Keratinocyte (primary cell): ENCODE measurements around the gene SERPINB1. TPM values are rescaled to one million over a fixed set of nuclear protein-coding genes. Genes with fewer than 3 reads are reported as not detected.

Experiments used
- DNase-seq: peaks from one replicate; pipeline ENCODE4 v3.0.0-alpha.2; 2011; ENCODE audit warnings: low read depth, missing footprints, low spot score
- FAIRE-seq: peaks from 2 replicates; lab custom pipeline; 2011; peaks lifted over from hg19 to GRCh38; lab: Jason Lieb, UNC
- H2AFZ ChIP-seq: 2 replicates; pipeline ENCODE4 v1.6.0; 2012; ENCODE audit warnings: low read length, control low read depth, inconsistent platforms; ENCODE audit not compliant: control insufficient read depth
- H3K27ac ChIP-seq: 2 replicates; pipeline ENCODE4 v1.5.1; 2011; ENCODE audit warnings: low read length; ENCODE audit not compliant: control insufficient read depth, insufficient read depth
- H3K27me3 ChIP-seq: 3 replicates; pipeline ENCODE4 v1.6.0; 2011; ENCODE audit warnings: low read length; ENCODE audit not compliant: control insufficient read depth, insufficient read depth; ENCODE audit errors: extremely low read depth
- H3K36me3 ChIP-seq, 2 experiments: 2 replicates in 1 of 2; 3 replicates in 1 of 2; pipeline ENCODE4 v1.5.1; 2011; ENCODE audit warnings: low read length in 2 of 2, mild to moderate bottlenecking in 1 of 2; ENCODE audit not compliant: control insufficient read depth in 2 of 2, insufficient read depth in 2 of 2; ENCODE audit errors: extremely low read depth in 1 of 2
- H3K4me1 ChIP-seq: 3 replicates; pipeline ENCODE4 v1.5.1; 2011; ENCODE audit warnings: low read length; ENCODE audit not compliant: control insufficient read depth, insufficient read depth; ENCODE audit errors: extremely low read depth
- H3K4me2 ChIP-seq: 3 replicates; pipeline ENCODE4 v1.6.0; 2011; ENCODE audit warnings: low read depth, low read length; ENCODE audit not compliant: control insufficient read depth, insufficient read depth; ENCODE audit errors: extremely low read depth
- H3K4me3 ChIP-seq, 3 experiments: fragments of 200-600 bp in 1 of 3; sonication (generic) in 1 of 3; 2 replicates in 2 of 3; 3 replicates in 1 of 3; pipeline ENCODE4 v1.5.1; 2011 to 2016; ENCODE audit warnings: low read length in 3 of 3, mild to moderate bottlenecking in 3 of 3, control low read depth in 2 of 3, inconsistent platforms in 1 of 3, low read depth in 1 of 3, mixed read lengths in 1 of 3, mixed run types in 1 of 3, moderate library complexity in 1 of 3; ENCODE audit not compliant: control insufficient read depth in 2 of 3, insufficient read depth in 2 of 3; ENCODE audit errors: extremely low read depth in 1 of 3
- H3K79me2 ChIP-seq: 2 replicates; pipeline ENCODE4 v1.6.0; 2012; ENCODE audit warnings: low read length; ENCODE audit not compliant: control insufficient read depth, insufficient read depth
- H3K9ac ChIP-seq: 3 replicates; pipeline ENCODE4 v1.6.0; 2011; ENCODE audit warnings: low read length; ENCODE audit not compliant: control insufficient read depth, insufficient read depth; ENCODE audit errors: extremely low read depth
- H3K9me1 ChIP-seq: 3 replicates; pipeline ENCODE4 v1.6.0; 2011; ENCODE audit warnings: low read length; ENCODE audit not compliant: control insufficient read depth, insufficient read depth; ENCODE audit errors: extremely low read depth
- H3K9me3 ChIP-seq: 2 replicates; pipeline ENCODE4 v1.5.1; 2012; ENCODE audit warnings: low read depth, low read length; ENCODE audit not compliant: control insufficient read depth
- H4K20me1 ChIP-seq: 3 replicates; pipeline ENCODE4 v1.6.0; 2011; ENCODE audit warnings: low read length; ENCODE audit not compliant: control insufficient read depth, insufficient read depth; ENCODE audit errors: extremely low read depth
- CTCF ChIP-seq, 3 experiments: IDR thresholded peaks in 1 of 3; conservative IDR thresholded peaks in 1 of 3; optimal IDR thresholded peaks in 1 of 3; 2 replicates in 2 of 3; 3 replicates in 1 of 3; pipeline versions ENCODE3 to v1.5.1; 2011; ENCODE audit warnings: low read length in 3 of 3, mild to moderate bottlenecking in 3 of 3, moderate library complexity in 2 of 3, control low read depth in 1 of 3, inconsistent platforms in 1 of 3; ENCODE audit not compliant: insufficient read depth in 2 of 3; ENCODE audit errors: extremely low read depth in 1 of 3
- EZH2 ChIP-seq: IDR thresholded peaks from one replicate; pipeline ENCODE4 v1.6.1; 2012; ENCODE audit warnings: inconsistent platforms, mild to moderate bottlenecking, low read length, moderate library complexity
- dilution Hi-C: fragments of 300-500 bp; cut with MboI; formaldehyde crosslinking; loops from one replicate; pipeline ENCODE4 v1.7.0; 2020; ENCODE audit warnings: low sequenced_read_pairs; ENCODE audit not compliant: extremely low pct_ligation_motif_present
- polyA plus RNA-seq, 5 experiments: library from polyadenylated mRNA; depleted of rRNA in 3 of 5; stranded (reverse) in 3 of 5; stranded (forward) in 1 of 5; unstranded in 1 of 5; fragments of >200 nt; gene quantifications; 1 replicate in 1 of 5; 2 replicates in 3 of 5; 3 replicates in 1 of 5; pipeline versions ENCODE4 v1.2.1 to v1.2.3, GENCODE V29; 2011 to 2012; ENCODE audit warnings: missing spikeins in 2 of 5, low read depth in 1 of 5, low replicate concordance in 1 of 5

SERPINB1 gene
- polyA plus RNA-seq, 1 donor (not counting 4 experiments of a cell fraction or from before 2014, with no cell fraction given): 71.9 TPM

DNA sequence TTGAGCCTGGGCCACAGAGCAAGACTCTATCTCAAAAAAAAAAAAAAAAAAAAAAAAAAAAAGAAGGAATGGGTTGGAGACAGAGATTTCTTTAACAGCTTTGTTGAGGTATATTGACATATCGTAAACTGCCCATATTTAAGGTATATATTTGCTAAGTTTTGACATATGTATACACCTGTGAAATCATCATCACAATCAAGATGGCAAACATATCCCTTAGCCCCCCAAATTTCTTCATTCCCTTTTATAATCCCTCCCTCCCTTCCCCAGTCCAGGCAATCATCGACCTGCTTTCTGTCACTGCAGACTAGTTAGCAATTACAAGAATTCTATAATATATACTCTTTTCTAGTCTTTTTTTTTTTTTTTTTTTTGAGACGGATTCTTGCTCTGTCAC is 29.0 kb downstream of the SERPINB1 start:
- FAIRE-seq: no peak
- no peaks in the 10 kb centered on the region for H3K79me2 ChIP-seq
- H4K20me1 ChIP-seq: no peaks in the 10 kb centered on the region
- H3K9me3 ChIP-seq: peaks cover 3% of the 10 kb centered on the region
- TF ChIP-seq EZH2 (no peak), CTCF (optimal IDR thresholded peaks at IDR 0.05 in 1 of 3, IDR thresholded peaks at IDR 0.05 in 1 of 3, conservative IDR thresholded peaks at IDR 0.05 in 1 of 3; ENCODE audit: extremely low read depth in 1 of 3, insufficient read depth in 2 of 3, low read length in 3 of 3) (no peak)
- DNase-seq: no peak
- no peak overlapping the region for H2AFZ ChIP-seq
- H3K36me3 ChIP-seq: no peaks in the 10 kb centered on the region
- no peak overlapping the region for H3K9ac ChIP-seq
- H3K4me2 ChIP-seq: no peak overlapping the region
- no peaks in the 10 kb centered on the region for H3K27me3 ChIP-seq
- H3K4me3 ChIP-seq: no peak overlapping the region
- dilution Hi-C loops: no loop called here
- H3K27ac ChIP-seq: no peak overlapping the region
- peaks cover 28% of the 10 kb centered on the region for H3K4me1 ChIP-seq
- no peaks in the 10 kb centered on the region for H3K9me1 ChIP-seq

DNA sequence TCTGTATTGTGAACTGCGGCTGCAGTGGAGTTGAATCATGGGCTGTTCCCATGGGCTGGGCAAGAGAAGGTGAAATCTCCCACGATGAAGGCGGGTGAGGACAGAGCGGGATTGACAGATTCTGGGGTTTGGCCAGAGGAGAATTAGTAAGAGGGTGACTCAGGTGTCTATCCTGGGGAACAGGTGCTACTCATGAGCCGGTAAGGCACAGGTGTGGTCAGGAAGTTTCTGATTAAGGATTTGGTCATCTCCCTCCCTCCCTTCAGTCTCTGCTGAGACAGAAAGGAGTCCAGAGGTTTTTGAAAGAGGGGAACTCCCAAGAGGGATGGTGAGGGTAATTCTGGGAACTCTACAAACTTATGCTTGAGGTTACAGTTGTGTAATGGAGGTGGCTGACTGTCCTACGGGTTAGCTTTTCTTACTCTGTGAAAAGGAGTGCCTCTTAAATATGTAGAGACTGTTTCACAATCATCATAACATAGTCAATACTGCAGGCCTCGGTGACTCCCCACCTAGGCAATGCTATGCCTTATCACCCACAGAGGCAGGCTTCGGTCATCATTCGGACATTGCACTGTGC is 31.5 kb downstream of the SERPINB1 start:
- dilution Hi-C loops: no loop called here
- Histone ChIP-seq H3K4me3 (no peak overlapping the region), H3K27me3 (no peaks in the 10 kb centered on the region), H4K20me1 (no peaks in the 10 kb centered on the region), H3K9ac (peak overlapping the region; percentile 81), H3K27ac (peak overlapping the region; percentile 98), H3K9me3 (no peaks in the 10 kb centered on the region), H3K36me3 (no peaks in the 10 kb centered on the region), H3K79me2 (no peaks in the 10 kb centered on the region), H2AFZ (no peak overlapping the region), H3K4me2 (peak overlapping the region; percentile 75), H3K4me1 (peaks cover 34% of the 10 kb centered on the region), H3K9me1 (no peaks in the 10 kb centered on the region)
- FAIRE-seq: peak; percentile 98
- peak; percentile 99 for DNase-seq
- TF ChIP-seq EZH2 (no peak), CTCF (optimal IDR thresholded peaks at IDR 0.05 in 1 of 3, IDR thresholded peaks at IDR 0.05 in 1 of 3, conservative IDR thresholded peaks at IDR 0.05 in 1 of 3; ENCODE audit: extremely low read depth in 1 of 3, insufficient read depth in 2 of 3, low read length in 3 of 3) (no peak)
